AG10803 (cell line): Measurements from ENCODE around the gene ARHGAP23.

ENCODE experiments used
- DNase-seq: peaks from one replicate; pipeline ENCODE4 v3.0.0; 2010; ENCODE audit warnings: low read depth
- H3K4me3 ChIP-seq: 2 replicates; pipeline ENCODE4 v1.5.1; 2011; ENCODE audit warnings: mild to moderate bottlenecking, low read length, control low read depth
- CTCF ChIP-seq: conservative IDR thresholded peaks from 2 replicates; pipeline ENCODE4 v1.5.1; 2011; ENCODE audit warnings: mild to moderate bottlenecking, low read length, control low read depth, inconsistent platforms

Gene ARHGAP23

GRCh38 chr17:38428112-38428642, at the start of gene ARHGAP23:
TSS of gene ARHGAP23 (plus strand) at chr17:38428464. CDS start at chr17:38428486, 22 bp downstream.
- H3K4me3 ChIP-seq: peak within 1 kb of the TSS; percentile 63
- no peak for TF ChIP-seq CTCF
- peak; percentile 76 for DNase-seq

- TF ChIP-seq CTCF: no peak
- no peak overlapping the region for H3K4me3 ChIP-seq
- no peak for DNase-seq
Observed at GRCh38 chr17:38379448-38379847, 48.8 kb upstream of the ARHGAP23 start.

GRCh38 chr17:38395090-38395489, 33.2 kb upstream of the ARHGAP23 start:
- DNase-seq: no peak
- TF ChIP-seq CTCF: no peak
- H3K4me3 ChIP-seq: no peak overlapping the region

GRCh38 chr17:38397227-38397626, 31.0 kb upstream of the ARHGAP23 start:
- H3K4me3 ChIP-seq: no peak overlapping the region
- no peak for DNase-seq
- TF ChIP-seq CTCF: no peak

- no peak for DNase-seq
- H3K4me3 ChIP-seq: no peak overlapping the region
- no peak for TF ChIP-seq CTCF
Observed at GRCh38 chr17:38400286-38400685, 28.0 kb upstream of the ARHGAP23 start.

GRCh38 chr17:38401459-38401858, 26.8 kb upstream of the ARHGAP23 start:
- no peak overlapping the region for H3K4me3 ChIP-seq
- no peak for TF ChIP-seq CTCF
- peak; percentile 18 for DNase-seq

GRCh38 chr17:38402897-38403296, 25.4 kb upstream of the ARHGAP23 start:
- DNase-seq: no peak
- no peak overlapping the region for H3K4me3 ChIP-seq
- TF ChIP-seq CTCF: 0 out of 2 replicates have a peak, but pooled peaks have one; percentile 1
